ENCODE measurements around the gene LTB4R2.

LTB4R2 gene

GRCh38 chr14:24277606-24278321 is 32.2 kb upstream of the LTB4R2 start:
- DNase-seq: peak in 1 of 2 experiments; percentile 39

- no peak for DNase-seq
These were observed 31.5 kb upstream of the LTB4R2 start for GRCh38 chr14:24278424-24278823.

- DNase-seq: peak; percentile 65 to 68
These were observed 30.4 kb upstream of the LTB4R2 start for GRCh38 chr14:24279301-24280186.

GRCh38 chr14:24280797-24281460 is 29.0 kb upstream of the LTB4R2 start:
- no peak for DNase-seq

GRCh38 chr14:24281636-24282035 is 28.3 kb upstream of the LTB4R2 start:
- no peak for DNase-seq

- DNase-seq: no peak
These were observed 27.2 kb upstream of the LTB4R2 start for GRCh38 chr14:24282736-24283135.

GRCh38 chr14:24283796-24284460 is 26.0 kb upstream of the LTB4R2 start:
- no peak for DNase-seq

GRCh38 chr14:24284501-24285035 is 25.4 kb upstream of the LTB4R2 start:
- DNase-seq: no peak

GRCh38 chr14:24285351-24285750 is 24.6 kb upstream of the LTB4R2 start:
- no peak for DNase-seq

- no peak for DNase-seq
These were observed 22.9 kb upstream of the LTB4R2 start for GRCh38 chr14:24286996-24287395.

GRCh38 chr14:24289649-24290280 is 20.2 kb upstream of the LTB4R2 start:
- DNase-seq: peak; percentile 75 to 80

GRCh38 chr14:24290746-24291145 is 19.2 kb upstream of the LTB4R2 start:
- DNase-seq: no peak

- DNase-seq: no peak
These were observed 18.4 kb upstream of the LTB4R2 start for GRCh38 chr14:24291446-24292117.

GRCh38 chr14:24292118-24292807 is 17.7 kb upstream of the LTB4R2 start:
- no peak for DNase-seq

- no peak for DNase-seq
These were observed 16.4 kb upstream of the LTB4R2 start for GRCh38 chr14:24293525-24293924.

- DNase-seq: peak; percentile 77 to 82
These were observed 13.4 kb upstream of the LTB4R2 start for GRCh38 chr14:24296341-24297157.

- DNase-seq: no peak
These were observed 12.6 kb upstream of the LTB4R2 start for GRCh38 chr14:24297190-24297964.

- no peak for DNase-seq
These were observed 11.1 kb upstream of the LTB4R2 start for GRCh38 chr14:24298892-24299254.

Data from activated T-cell treated with anti-CD3 and anti-CD28 coated beads, Interleukin-2, amount 50 U/mL, for 48 hours (primary cell).